Activated CD4-positive, alpha-beta T cell treated with anti-CD3 and anti-CD28 coated beads for 48 hours (primary cell): ENCODE data around the gene PHF12.

Experiments
- DNase-seq: peaks from one replicate; pipeline ENCODE4 v3.0.0-alpha.2; 2020

The PHF12 gene

DNA sequence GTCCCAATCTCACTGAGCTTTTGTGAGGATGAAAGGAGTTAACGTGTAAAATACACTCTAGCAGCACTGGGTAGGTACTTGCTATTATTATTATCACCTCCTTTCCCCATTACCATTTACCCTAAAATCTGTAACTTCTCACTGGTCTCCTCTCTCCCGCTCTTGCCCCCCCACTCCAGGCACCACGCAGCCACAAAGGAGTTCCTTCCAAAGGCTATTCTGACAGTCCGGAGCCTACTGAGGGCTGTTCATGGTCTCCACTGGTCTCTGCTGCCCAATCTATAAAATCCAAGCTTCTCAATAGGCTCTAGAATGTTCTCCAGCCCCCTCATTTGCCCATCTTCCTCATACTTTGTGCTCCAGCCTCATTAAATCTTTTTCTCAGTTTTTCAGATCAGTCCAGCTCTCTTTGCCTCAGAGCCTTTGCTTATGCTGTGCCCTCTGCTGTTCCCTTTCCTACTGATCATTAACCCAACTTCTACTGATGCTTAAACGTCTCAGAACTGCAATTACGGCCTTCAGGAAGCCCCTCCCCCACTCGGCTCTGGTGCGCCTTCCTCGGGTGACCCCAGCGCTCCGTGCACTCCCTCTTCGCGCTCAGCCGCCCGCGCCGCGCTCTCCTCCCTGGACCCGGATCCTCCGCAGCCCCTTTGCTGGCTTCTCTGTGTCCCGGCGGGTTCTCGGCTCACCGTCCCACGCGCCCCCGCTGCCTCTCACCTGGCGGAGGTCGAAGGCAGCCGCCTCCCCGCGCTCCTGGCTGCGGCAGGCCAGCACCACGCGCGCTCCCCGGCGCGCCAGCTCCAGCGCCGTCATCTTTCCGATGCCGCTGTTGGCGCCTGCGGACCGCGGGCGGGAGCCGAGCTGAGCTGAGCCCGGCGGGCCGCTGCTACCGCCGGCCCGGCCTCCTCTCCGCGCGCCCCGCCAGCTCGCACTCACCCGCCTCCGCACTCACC is 49.2 kb downstream of the PHF12 start:
- peak; percentile 70 for DNase-seq

DNA sequence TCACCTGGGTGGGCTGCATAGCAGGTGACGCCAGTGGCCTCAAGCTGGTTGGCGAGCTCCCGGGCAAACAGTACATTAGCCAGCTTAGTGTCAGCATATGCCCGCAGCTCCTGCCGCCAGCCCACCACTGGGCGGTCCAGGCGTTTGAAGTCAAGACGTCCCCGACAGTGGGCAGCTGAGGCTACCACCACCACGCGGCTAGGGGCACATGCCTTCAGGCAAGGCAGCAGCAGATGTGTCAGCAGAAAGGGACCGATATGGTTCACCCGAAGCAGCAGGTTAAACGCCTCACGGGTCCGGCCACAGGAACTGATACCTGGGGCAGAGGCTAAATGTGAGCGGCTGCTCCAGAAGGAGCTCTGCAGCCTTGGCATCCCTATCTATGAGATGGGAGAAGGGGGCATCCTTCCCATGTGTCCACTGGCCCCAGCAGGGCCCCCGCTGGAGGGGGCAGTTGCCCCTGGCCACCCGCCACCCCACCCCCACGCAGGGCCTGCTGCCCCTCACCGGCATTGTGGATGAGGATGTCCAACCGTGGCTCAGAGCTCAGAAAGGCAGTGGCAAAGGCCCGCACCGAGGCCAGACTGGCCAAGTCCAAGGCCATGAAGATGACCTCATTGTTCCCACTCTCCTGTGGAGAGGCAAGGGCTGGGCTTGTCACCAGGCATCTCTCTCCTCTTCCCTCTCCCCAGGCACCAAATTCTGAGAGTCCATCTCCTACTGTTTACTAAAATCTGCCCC is 50.2 kb downstream of the PHF12 start:
- DNase-seq: no peak

DNA sequence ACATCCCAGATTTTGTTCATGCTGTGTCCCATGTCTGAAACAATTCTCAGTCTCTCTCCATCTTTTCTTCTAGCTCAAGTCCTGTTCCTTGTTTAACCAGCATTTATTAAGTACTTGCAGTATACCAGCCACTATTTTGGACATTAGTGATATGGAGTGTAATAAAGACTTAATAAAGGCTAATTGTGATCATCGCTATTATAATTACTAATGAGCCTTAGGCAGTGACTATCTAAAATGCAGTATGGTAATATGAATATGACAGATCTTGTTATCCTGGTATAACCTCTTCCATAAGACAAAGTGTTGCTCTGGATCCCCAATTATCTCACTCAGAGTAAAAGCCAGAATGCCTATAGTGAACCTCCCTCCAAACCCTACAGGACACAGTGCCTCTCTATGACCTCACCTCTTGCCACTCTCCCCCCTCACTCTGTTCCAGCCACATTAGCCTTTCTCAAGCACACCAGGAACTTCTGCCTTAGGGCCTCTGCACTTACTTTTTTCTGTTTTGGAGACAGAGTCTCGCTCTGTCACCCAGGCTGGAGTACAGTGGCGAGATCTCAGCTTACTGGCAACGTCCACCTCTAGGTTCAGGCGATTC is 52.0 kb downstream of the PHF12 start:
- no peak for DNase-seq

DNA sequence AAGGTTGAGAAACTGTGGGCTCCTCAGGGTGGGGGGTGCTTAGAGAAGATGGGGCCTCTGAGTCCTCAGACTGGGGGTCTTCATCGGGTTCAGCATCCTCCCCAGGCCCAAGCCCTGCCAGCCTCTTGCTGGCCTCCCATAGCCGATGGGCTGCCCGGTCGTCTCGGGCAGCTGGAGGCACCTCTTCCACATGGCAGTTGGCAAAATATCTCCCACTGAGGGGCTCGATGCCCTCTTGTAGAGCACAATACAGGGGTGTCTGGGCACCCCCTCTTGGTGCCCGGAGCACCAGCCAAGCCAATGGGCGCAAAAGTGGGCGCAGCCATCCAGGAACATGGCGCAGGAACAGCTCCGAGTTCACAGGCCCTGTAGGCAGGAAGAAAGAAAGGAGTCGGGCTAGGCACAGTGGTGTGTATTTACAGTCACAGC is 52.8 kb downstream of the PHF12 start:
- DNase-seq: no peak

DNA sequence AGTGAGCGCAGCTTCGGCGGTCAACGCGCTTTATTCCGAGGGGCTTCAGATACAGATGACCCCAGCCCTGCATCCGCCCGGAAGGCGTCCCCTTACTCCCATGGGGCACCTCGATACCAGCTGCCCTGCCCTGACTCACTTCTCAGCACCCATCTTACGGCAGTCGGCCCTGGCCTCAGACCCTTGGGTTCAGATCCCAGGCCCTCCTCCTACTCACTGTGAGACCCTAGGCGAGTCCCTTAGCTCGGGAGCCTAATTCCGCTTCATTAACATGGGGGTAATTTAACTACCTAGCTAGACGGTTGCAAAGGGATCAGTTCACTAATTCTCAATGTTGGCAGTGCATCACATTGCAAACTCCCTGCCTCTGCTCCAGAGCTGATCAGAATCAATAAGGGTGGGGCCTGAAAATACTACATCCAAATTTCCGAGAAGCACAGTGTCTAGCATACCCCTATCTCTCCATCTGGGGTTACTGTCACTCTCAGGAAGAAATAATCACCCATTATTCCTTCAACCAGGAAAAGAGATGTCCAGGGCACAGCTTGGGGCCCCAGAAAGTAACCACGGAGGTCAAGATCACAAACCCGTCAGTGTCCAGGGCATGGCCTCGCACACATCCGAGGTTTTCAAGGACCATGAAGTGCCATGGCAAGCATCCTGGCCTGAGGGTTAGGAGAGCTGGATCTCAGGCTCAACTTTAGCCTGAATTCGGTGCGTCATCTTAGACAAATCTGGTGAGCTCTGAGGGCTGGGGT is 53.4 kb downstream of the PHF12 start:
- DNase-seq: no peak

DNA sequence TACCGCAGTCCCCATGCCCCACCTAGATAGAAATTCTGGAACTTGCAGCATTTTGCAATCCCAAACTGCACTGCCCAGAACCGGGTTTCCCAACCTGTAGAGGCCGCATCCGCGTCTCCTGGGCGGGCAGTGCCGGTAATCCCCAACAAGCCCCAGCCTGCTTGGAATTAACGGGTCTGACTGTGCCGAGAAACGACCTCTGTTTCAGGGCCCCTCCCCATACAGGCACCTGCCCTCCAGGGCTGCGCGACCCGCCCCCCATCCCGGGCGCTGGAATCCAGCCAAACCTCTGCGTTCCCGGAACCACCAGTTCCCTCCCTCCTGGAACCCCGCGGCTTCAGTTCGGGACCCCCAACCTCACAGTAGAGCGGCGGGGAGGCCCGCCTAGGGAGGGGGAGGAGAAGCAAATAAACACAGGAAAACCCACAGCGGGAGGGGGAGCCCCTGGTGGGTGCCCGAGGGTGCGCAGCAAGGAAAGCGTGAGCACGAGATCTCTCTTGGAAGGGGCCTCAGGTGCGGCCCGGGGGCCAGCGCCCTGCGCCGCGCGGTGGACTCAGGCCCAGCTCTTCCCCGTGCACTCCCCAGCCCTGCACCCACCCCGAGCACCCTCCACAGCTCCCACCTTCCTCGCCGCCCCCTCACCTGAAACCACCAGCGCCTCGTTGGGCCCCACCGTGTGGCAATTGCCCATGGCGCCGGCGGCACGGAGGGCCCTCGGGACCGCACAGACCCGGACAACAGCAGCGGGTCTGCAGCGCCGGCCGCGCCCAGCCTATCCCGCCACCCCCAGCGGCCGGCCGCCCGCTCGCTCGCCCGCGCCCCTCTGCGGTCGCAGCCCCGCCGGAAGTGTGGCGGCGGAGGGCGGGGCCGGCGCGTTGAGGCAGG is 54.2 kb downstream of the PHF12 start, which contains the start of gene FLOT2:
Gene FLOT2 (minus strand): TSS at position 850 of the 885 bp plus-strand sequence. CDS start 159 bp downstream, at position 691.
- peak; percentile 78 for DNase-seq

DNA sequence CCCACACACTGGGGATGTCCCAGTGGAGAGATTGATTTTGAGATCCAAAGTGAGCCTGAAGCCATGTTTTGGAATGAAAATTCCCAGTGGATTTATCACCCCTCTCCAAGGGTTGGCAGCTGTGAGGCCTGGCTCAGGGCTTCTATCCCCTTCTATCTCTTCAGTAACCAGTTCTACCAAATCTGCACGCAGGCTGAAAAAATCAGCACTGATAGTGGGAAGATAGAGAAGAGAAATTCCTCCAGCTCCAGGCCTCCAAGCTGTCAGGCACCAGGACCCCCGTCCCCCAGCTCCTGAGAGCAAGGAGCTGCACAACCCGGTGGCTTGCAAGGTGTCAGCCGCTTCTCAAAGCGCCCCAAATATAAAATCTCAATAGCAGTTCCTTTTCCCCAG is 54.8 kb downstream of the PHF12 start:
- DNase-seq: no peak

DNA sequence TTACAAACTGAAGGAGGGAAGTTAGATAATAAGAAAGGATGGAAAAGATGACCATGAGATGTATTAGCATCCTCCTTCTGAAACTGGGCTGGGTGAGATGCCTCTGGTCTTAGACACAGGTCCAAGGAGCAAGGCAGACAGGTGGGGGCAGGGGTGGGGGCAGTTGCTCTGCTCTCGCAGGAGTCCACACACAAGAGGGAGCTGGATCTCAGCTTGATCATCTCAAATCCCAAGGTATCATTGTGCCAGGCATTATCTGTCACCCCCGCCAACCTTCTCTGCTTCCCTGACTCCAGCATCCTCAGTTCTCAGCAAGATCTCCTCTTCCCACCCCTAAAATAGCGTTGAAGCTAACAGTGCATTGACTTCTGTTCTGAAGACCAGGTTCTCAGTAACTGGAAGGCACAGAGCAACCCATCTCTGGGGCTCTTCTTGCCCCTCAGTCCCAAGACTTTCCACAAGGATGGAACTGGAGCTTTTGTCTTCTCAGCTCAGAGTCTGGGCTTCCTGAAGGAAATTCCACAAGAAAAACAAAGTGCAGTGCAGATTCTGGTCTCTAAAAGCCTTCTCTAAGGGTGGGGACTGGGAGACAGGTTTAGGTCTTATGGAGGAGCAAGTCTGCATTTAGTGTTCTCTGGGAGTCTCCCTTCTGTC is 55.4 kb downstream of the PHF12 start:
- no peak for DNase-seq

DNA sequence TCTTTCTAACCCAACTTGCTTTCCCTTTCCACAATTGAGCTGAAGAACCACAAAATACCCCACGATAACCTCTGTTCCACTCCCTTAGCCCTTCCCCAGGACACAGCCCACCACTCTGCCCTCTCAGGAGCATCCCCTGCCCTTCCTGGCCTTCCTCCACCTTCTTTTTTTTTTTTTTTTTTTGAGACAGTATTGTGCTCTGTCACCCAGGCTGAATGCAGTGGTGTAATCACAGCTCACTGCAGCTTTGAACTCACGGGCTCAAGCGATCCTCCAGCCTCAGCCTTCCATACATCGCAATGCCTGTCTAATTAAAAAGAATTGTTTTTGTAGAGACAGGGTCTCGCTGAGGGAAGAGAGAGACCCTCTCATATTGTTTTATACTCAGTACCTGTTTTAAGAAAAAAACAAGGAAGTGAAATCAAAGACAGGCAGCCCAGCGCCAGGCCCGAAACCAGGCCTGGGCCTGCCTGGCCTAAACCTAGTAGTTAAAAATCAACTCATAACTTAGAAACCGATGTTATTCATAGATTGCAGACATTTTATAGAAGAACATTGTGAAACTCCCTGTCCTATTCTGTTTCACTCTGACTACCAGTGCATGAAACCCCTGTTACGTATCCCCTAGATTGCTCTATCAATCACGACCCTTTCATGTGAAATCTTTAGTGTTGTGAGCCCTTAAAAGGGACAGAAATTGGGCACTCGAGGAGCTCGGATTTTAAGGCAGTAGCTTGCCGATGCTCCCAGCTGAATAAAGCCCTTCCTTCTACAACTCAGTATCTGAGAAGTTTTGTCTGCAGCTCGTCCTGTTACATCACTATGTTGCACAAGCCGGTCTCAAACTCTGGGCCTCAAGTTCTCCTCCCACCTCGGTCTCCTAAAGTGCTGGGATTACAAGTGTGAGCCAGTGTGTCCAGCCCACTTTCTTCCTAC is 57.8 kb downstream of the PHF12 start:
- peak; percentile 58 for DNase-seq

DNA sequence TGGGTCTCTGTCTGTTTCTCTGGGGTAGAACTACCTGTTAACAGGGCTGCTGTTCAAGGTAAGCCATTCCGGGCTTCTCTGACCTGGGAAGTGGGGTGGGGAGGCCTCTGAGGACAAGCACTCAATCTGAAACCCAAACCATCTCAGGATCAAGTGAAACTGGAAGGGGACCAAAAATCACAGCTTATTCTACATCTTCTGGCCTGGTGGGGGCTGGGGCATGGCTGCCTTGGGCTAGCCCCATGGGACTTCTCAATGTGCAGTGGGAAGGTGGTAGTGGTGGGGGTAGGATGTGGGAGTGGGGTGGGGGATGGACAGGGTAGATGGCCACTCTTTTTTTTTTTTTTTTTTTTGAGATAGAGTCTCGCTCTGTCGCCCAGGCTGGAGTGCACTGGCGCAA is 59.3 kb downstream of the PHF12 start:
- no peak for DNase-seq

DNA sequence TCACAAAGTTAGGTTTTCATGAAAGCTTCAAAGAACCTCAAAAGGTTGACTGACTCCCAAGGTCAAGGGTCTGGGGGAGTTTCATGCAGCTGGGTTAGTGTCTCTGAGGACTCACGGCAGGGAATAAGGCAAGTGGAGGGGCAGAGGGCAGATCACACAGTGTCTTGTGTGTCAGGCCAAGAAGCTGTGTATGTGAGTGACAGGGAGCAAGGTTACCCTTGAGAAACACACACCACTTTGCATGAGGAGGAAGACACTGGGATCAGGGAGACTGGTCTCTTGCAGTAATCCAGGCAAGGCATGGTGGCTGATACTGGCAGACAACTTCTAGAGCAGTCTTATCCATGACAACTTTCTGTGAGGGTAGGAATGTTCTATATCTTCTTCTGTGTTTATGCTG is 60.1 kb downstream of the PHF12 start:
- no peak for DNase-seq

DNA sequence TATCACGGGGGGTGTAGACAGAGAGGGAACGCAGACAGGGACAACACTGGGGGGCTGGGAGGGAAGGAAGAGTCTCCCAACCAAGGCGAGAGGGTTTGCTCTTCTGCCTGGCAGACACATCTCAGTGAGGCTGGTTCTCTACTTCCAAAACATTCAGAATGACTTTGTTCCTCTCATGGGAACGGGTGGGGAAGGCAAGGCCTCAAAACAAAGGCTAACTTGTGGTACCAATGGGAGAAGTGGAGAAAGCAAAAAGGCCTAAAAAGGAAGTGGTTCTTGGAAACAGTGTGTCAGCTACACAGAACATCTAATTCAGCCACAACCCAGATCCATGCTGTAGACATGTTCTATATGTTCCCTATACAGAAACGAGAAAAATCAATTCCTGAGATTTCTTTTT is 61.3 kb downstream of the PHF12 start:
- no peak for DNase-seq

DNA sequence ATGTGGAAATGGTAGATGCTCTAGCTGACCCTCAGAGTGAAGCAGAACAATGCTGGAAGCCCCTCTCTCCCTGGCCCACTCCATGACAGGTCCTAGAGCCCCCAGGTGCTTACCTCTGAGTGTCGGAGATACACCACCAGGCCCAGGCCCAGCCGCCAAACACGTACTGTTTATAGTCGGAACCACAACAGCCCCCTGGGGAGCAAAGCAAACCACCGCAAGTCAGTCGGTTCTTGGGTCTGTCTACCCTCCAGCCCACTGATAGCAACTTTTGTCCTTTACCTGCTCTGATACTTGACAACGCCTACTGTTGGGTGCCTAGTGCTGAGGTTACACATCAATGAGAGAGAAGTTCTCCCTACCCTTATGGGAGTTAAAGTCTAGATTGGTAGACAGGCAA is 62.5 kb downstream of the PHF12 start:
- DNase-seq: no peak

DNA sequence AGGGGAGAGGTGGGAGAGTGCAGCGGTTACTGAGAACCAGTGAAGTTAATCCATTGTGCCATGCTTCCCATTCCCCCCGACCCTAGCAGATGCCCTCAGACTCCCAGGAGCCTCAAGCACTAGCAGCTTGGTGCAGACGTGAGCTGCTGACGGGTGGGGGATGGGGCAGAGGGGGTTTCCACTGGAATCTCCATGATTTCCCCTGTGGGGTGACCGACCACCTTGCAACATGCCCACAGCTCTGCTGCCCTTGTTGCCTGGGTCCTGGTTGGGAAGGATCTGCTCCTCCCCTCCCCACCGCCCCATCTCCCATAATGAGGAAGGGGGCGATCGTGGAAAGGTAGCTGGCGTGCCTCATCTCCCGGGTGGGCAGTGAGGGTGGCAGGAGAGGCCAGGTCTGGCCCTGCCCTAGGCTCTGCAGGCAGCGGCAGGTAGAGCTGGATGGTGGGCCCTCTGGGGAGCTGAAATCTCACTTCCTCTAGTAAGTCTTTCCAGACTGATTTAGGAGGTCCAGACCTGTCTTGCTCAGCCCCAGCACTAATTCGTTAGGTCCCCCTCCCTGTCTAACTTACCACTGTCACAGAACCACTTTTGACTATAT is 63.3 kb downstream of the PHF12 start:
- DNase-seq: no peak

DNA sequence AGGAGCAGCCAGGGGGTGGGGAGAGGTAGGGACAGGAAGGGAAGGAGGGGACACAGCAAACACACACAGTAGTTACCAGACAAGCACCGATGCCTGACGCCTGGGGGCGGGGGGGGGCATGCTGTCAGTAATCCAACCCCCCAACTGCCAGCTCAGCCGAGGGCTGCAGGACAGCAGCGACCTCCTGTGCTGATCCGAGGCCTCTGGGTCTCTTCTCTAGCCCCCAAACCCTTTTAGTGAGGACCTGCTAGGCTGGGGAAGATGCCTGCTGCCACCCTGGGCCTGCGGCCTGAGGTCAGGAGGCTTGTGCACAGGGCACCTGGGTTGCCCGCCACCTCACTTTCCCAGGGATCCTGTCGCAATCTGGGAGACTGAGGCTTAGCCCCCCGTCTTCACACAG is 65.4 kb downstream of the PHF12 start:
- DNase-seq: no peak

DNA sequence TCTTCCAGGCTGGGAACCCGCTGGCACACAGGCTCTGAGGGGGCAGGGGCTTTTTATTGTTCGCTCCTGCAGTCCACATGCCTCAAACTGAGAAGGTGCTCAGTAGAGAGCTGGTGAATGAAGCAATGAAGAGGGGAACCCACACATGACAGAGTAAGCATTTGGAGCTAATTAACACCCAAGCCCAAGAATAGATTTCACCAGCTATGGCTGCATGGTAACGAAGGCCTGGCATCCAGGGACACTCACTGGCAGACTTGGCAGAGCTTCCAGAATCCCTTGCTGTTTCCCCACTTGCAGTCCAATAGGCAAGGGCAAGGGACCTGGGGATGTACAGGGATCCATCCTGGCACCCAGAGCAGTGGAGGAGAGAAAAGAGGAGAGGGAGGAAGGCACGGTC is 66.0 kb downstream of the PHF12 start:
- no peak for DNase-seq

DNA sequence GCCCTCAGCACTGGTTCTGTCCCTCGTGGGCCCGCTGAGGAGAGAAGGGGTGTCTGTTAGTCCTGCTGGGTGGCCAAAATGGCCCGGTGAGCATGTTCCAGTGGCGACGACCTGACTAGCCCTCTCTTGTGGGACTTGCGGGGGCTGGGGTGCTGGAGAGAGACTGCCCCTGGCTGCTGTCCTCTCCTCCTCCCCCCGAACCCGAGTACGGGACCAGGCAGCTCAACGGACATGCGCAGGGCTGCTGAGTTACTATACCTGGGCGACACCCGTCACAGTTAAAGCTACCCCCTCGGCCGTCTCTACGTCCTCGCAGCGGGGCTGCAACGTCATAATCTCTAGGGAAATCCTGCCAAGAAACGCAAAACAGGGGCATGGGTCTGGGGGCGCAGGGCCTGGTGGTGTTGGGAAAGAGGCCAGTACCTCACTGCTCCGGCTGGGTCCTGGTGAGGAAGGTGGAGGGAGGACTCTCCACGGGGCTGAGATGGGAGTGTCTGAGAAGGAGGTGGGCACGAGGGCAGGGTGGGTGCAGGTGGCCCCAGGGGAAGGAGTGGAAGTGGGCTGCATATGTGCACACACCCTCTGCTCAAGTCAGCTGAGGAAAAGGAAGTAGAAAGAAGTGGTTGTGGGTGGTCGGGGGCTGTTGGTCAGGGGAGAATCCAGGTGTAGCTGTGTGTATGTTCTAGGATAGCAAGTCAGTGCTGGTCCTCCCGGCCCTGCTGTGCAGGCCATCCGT is 67.2 kb downstream of the PHF12 start:
- DNase-seq: no peak

DNA sequence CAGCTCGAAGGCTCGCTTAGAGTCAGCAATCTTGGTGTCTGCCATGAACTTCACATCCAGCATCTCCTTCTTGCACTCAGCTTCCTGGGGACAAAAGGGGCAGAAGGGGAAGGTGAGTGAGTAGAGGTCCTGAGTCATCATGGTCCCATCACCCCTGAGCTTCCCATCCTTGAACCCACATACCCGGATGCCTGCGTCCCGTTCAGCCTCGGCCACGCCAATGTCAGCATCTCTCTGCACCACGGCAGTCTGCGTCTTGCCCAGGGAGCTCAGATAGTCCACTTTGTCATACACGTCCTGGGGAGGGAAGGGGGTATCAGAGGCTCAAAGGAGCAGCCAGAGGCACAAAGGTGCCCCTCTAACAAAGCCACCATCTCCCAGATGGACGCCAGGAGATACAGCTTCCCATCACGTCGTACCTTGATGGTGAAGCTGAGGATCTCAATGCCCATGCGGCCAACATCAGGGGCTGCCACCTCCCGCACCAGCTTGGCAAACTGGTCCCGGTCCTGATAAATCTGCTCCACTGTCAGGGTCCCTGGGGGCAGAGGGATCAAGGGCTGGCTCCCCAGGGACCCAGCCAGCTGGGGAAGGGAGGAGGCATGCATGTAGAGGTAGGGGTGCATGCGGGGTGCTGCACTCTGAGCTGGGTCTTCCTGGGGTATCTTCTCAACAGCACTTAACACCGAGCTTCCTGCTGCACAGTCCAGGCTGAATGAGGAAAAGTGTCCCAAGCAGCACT is 69.0 kb downstream of the PHF12 start:
- no peak for DNase-seq
